Neural cell (in vitro differentiated cells): ENCODE measurements around the gene NES.

Experiments
- EZH2 ChIP-seq: fragments of 200-600, 300-800 bp; shearing (Covaris generic), sonication (generic); IDR thresholded peaks from 2 replicates; pipeline ENCODE4 v1.6.1; 2014; ENCODE audit warnings: antibody characterized with exemption, low read length, borderline replicate concordance, mild to moderate bottlenecking; ENCODE audit not compliant: insufficient read depth, poor library complexity, severe bottlenecking
- POLR2AphosphoS5 ChIP-seq: IDR thresholded peaks from 2 replicates; pipeline ENCODE4 v1.6.1; 2012
- TF ChIP-seq, protein P1 (sequence below): fragments of 450-650 bp; IDR thresholded peaks from 2 replicates; pipeline ENCODE4 v1.5.1; 2014; ENCODE audit warnings: antibody characterized with exemption, mild to moderate bottlenecking, moderate library complexity; ENCODE audit not compliant: poor library complexity, severe bottlenecking

- TF ChIP-seq EZH2 = no peak
- TF ChIP-seq, protein P1, sequence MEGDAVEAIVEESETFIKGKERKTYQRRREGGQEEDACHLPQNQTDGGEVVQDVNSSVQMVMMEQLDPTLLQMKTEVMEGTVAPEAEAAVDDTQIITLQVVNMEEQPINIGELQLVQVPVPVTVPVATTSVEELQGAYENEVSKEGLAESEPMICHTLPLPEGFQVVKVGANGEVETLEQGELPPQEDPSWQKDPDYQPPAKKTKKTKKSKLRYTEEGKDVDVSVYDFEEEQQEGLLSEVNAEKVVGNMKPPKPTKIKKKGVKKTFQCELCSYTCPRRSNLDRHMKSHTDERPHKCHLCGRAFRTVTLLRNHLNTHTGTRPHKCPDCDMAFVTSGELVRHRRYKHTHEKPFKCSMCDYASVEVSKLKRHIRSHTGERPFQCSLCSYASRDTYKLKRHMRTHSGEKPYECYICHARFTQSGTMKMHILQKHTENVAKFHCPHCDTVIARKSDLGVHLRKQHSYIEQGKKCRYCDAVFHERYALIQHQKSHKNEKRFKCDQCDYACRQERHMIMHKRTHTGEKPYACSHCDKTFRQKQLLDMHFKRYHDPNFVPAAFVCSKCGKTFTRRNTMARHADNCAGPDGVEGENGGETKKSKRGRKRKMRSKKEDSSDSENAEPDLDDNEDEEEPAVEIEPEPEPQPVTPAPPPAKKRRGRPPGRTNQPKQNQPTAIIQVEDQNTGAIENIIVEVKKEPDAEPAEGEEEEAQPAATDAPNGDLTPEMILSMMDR = no peak
- no peak for TF ChIP-seq POLR2AphosphoS5
Observed at GRCh38 chr1:156644640-156645039, 32.6 kb downstream of the NES start.
